Caco-2 (cell line): ENCODE measurements around the gene DEFB132. TPM values are rescaled to one million over a fixed set of nuclear protein-coding genes. Genes with fewer than 3 reads are reported as not detected.
"Not testable (repeated sequence)": the region's sequence is repeated elsewhere in the genome, so short reads cannot be mapped to it uniquely, and the experiment has no call there.

ENCODE experiments used
- BruUV-seq: library from RNA; stranded (reverse); fragments of 400-500 nt; replicated peaks from 2 replicates; lab custom pipeline; 2021; lab: Mats Ljungman, UMichigan
- CTCF ChIA-PET: fragments of 300-600 bp; sonication (Branson Sonifier 250); formaldehyde crosslinking; loops from one replicate; lab custom pipeline; 2022; ENCODE audit warnings: antibody characterized with exemption; lab: Charles Lee
- POLR2A ChIA-PET: fragments of 300-600 bp; sonication (Branson Sonifier 250); formaldehyde crosslinking; loops from one replicate; lab custom pipeline; 2022; ENCODE audit warnings: antibody characterized with exemption; lab: Charles Lee
- DNase-seq, 2 experiments: peaks; one replicate each; pipeline versions ENCODE4 v3.0.0 to v3.0.0-alpha.2; 2020 to 2022
- H3K27me3 ChIP-seq: replicated peaks from 2 replicates; pipeline ENCODE4 v1.6.0; 2011; ENCODE audit warnings: low read length; ENCODE audit not compliant: control insufficient read depth, insufficient read depth
- H3K36me3 ChIP-seq: 2 replicates; pipeline ENCODE4 v1.5.1; 2011; ENCODE audit warnings: low read length; ENCODE audit not compliant: control insufficient read depth, insufficient read depth
- H3K4me1 ChIP-seq: fragments of 250-450 bp; sonication (Bioruptor Pico); 2 replicates; pipeline ENCODE4 v1.5.1; 2020; ENCODE audit warnings: mild to moderate bottlenecking
- H3K4me3 ChIP-seq: 2 replicates; pipeline ENCODE4 v1.5.1; 2011; ENCODE audit warnings: low read depth, mild to moderate bottlenecking, control low read depth, low read length
- H3K9me3 ChIP-seq: fragments of 250-450 bp; sonication (Bioruptor Pico); 2 replicates; pipeline ENCODE4 v1.5.1; 2020; ENCODE audit warnings: mild to moderate bottlenecking, moderate library complexity
- H3K27ac Mint-ChIP-seq: one replicate; pipeline ENCODE4 v1.8.0; 2022; ENCODE audit warnings: mixed read lengths; ENCODE audit not compliant: unreplicated experiment
- H3K27me3 Mint-ChIP-seq: one replicate; pipeline ENCODE4 v1.8.0; 2022; ENCODE audit warnings: mixed read lengths; ENCODE audit not compliant: insufficient read depth, unreplicated experiment
- H3K36me3 Mint-ChIP-seq: one replicate; pipeline ENCODE4 v1.8.0; 2022; ENCODE audit warnings: mild to moderate bottlenecking, mixed read lengths; ENCODE audit not compliant: insufficient read depth, unreplicated experiment
- H3K4me1 Mint-ChIP-seq: one replicate; pipeline ENCODE4 v1.8.0; 2022; ENCODE audit warnings: low read depth, mixed read lengths; ENCODE audit not compliant: unreplicated experiment
- H3K4me3 Mint-ChIP-seq: one replicate; pipeline ENCODE4 v1.8.0; 2022; ENCODE audit warnings: mild to moderate bottlenecking, moderate library complexity, mixed read lengths; ENCODE audit not compliant: unreplicated experiment
- H3K9me3 Mint-ChIP-seq: one replicate; pipeline ENCODE4 v1.8.0; 2022; ENCODE audit warnings: mixed read lengths; ENCODE audit not compliant: unreplicated experiment
- CTCF ChIP-seq, 2 experiments: fragments of 200-600 bp in 1 of 2; IDR thresholded peaks; 1 replicate in 1 of 2; 2 replicates in 1 of 2; pipeline versions ENCODE4 v1.5.1 to v1.8.0; 2011 to 2022; ENCODE audit warnings: antibody characterized with exemption in 1 of 2, control low read depth in 1 of 2, inconsistent platforms in 1 of 2, low read depth in 1 of 2, low read length in 1 of 2, mild to moderate bottlenecking in 1 of 2, moderate library complexity in 1 of 2; ENCODE audit not compliant: insufficient read depth in 1 of 2, severe bottlenecking in 1 of 2, unreplicated experiment in 1 of 2
- intact Hi-C: fragments of 100-400 bp; cut with micrococcal nuclease; formaldehyde crosslinking; loops from one replicate; pipeline ENCODE4 v1.10.0; 2022; ENCODE audit not compliant: unreplicated experiment
- total RNA-seq: library from RNA; stranded (reverse); gene quantifications from 2 replicates; pipeline ENCODE4 v1.2.3, GENCODE V29; 2022

DEFB132 gene
- total RNA-seq, 1 experiment from 2014 or later, result not detected

- H3K36me3 Mint-ChIP-seq, result no peaks in the 10 kb centered on the region
- no peaks in the 10 kb centered on the region for H3K4me1 ChIP-seq
- DNase-seq, result peak in 1 of 2 experiments; percentile 54
- BruUV-seq, result no TSS peak
- H3K9me3 Mint-ChIP-seq, result no peaks in the 10 kb centered on the region
- H3K4me3 ChIP-seq, result no peak overlapping the region
- ChIA-PET POLR2A (no interaction called here), CTCF (interaction anchor here (1.4 kb wide), 1 partner anchor 47 kb away, joined by 5 read pairs; no protein-coding TSS in a partner anchor)
- intact Hi-C loops, result loop anchor here (5.0 kb wide), 1 partner anchor 48 kb away; no protein-coding TSS in a partner anchor
- no peaks in the 10 kb centered on the region for H3K36me3 ChIP-seq
- H3K4me3 Mint-ChIP-seq, result no peak overlapping the region
- H3K27ac Mint-ChIP-seq, result no peak overlapping the region
- peak; percentile 57 to 58 for TF ChIP-seq CTCF (IDR thresholded peaks at IDR 0.05; ENCODE audit: insufficient read depth in 1 of 2, low read depth in 1 of 2, low read length in 1 of 2, severe bottlenecking in 1 of 2, unreplicated experiment in 1 of 2)
- H3K27me3 ChIP-seq, result no peaks in the 10 kb centered on the region
- H3K27me3 Mint-ChIP-seq, result peaks cover 5% of the 10 kb centered on the region
- H3K9me3 ChIP-seq, result no peaks in the 10 kb centered on the region
- H3K4me1 Mint-ChIP-seq, result no peaks in the 10 kb centered on the region
Observed at GRCh38 chr20:219290-220115, 38.0 kb upstream of the DEFB132 start.

GRCh38 chr20:221258-221830 is 36.2 kb upstream of the DEFB132 start:
- Mint-ChIP-seq H3K4me3 (no peak overlapping the region), H3K4me1 (no peaks in the 10 kb centered on the region), H3K36me3 (no peaks in the 10 kb centered on the region), H3K9me3 (no peaks in the 10 kb centered on the region), H3K27ac (no peak overlapping the region), H3K27me3 (peaks cover 5% of the 10 kb centered on the region)
- Histone ChIP-seq H3K36me3 (no peaks in the 10 kb centered on the region), H3K4me3 (no peak overlapping the region), H3K9me3 (no peaks in the 10 kb centered on the region), H3K4me1 (no peaks in the 10 kb centered on the region), H3K27me3 (no peaks in the 10 kb centered on the region)
- intact Hi-C loops, result loop anchor here (5.0 kb wide), 1 partner anchor 46 kb away; no protein-coding TSS in a partner anchor
- no peak for TF ChIP-seq CTCF (IDR thresholded peaks at IDR 0.05; ENCODE audit: insufficient read depth in 1 of 2, low read depth in 1 of 2, low read length in 1 of 2, severe bottlenecking in 1 of 2, unreplicated experiment in 1 of 2)
- CTCF ChIA-PET, result no interaction called here
- no TSS peak for BruUV-seq
- POLR2A ChIA-PET, result no interaction called here
- DNase-seq, result no peak

- CTCF ChIA-PET, H3K4me1 Mint-ChIP-seq, DNase-seq, BruUV-seq, H3K27me3 ChIP-seq, H3K9me3 ChIP-seq, H3K27ac Mint-ChIP-seq, H3K4me3 ChIP-seq, POLR2A ChIA-PET, H3K36me3 Mint-ChIP-seq, intact Hi-C loops, H3K4me1 ChIP-seq, H3K4me3 Mint-ChIP-seq, H3K27me3 Mint-ChIP-seq, H3K9me3 Mint-ChIP-seq, H3K36me3 ChIP-seq: not testable (repeated sequence)
Observed at GRCh38 chr20:225879-226278, 31.6 kb upstream of the DEFB132 start.
